CD4-positive, alpha-beta T cell treated with Interleukin-6 for 4 hours (primary cell): ENCODE results near the gene POU6F1.
A peak's percentile ranks its signal among the peaks of the same experiment; 100 is the strongest.

Experiments
- DNase-seq: peaks from one replicate; pipeline ENCODE4 v3.0.0-alpha.2; 2020; ENCODE audit warnings: mixed read lengths

Gene POU6F1

GRCh38 chr12:51197736-51198567 lies 19.9 kb downstream of the POU6F1 start:
- no peak for DNase-seq

- DNase-seq: no peak
Measured at GRCh38 chr12:51196547-51196946, 21.3 kb downstream of the POU6F1 start.

- no peak for DNase-seq
Measured at GRCh38 chr12:51195841-51196240, 22.0 kb downstream of the POU6F1 start.

GRCh38 chr12:51192284-51192671 lies 25.6 kb downstream of the POU6F1 start:
- DNase-seq: no peak

- DNase-seq: no peak
Measured at GRCh38 chr12:51191516-51192283, 26.2 kb downstream of the POU6F1 start.

- no peak for DNase-seq
Measured at GRCh38 chr12:51190820-51191219, 27.0 kb downstream of the POU6F1 start.

GRCh38 chr12:51189790-51190355 lies 28.0 kb downstream of the POU6F1 start:
- no peak for DNase-seq

GRCh38 chr12:51188359-51189051 lies 29.4 kb downstream of the POU6F1 start:
- DNase-seq: no peak

GRCh38 chr12:51187370-51187987 lies 30.4 kb downstream of the POU6F1 start:
- no peak for DNase-seq

- DNase-seq: no peak
Measured at GRCh38 chr12:51186465-51187085, 31.3 kb downstream of the POU6F1 start.

- no peak for DNase-seq
Measured at GRCh38 chr12:51185171-51185717, 32.6 kb downstream of the POU6F1 start.

GRCh38 chr12:51183816-51184215 lies 34.0 kb downstream of the POU6F1 start:
- DNase-seq: no peak

GRCh38 chr12:51183349-51183748 lies 34.5 kb downstream of the POU6F1 start:
- no peak for DNase-seq

GRCh38 chr12:51181558-51181957 lies 36.3 kb downstream of the POU6F1 start:
- DNase-seq: no peak

- DNase-seq: no peak
Measured at GRCh38 chr12:51177897-51178296, 40.0 kb downstream of the POU6F1 start.

- DNase-seq: no peak
Measured at GRCh38 chr12:51174501-51174900, 43.4 kb downstream of the POU6F1 start.

- peak; percentile 95 for DNase-seq
Measured at GRCh38 chr12:51172515-51173431, 45.1 kb downstream of the POU6F1 start, which contains the start of gene TFCP2. TSS of gene TFCP2 (minus strand) at chr12:51173135. CDS start at chr12:51172422, 713 bp downstream.

GRCh38 chr12:51171884-51172514 lies 45.9 kb downstream of the POU6F1 start:
- no peak for DNase-seq

- no peak for DNase-seq
Measured at GRCh38 chr12:51163795-51164194, 54.1 kb downstream of the POU6F1 start.

GRCh38 chr12:51162217-51162616 lies 55.6 kb downstream of the POU6F1 start:
- DNase-seq: no peak
